Measurements from ENCODE around the gene BAIAP2L1. TPM values are rescaled to one million over a fixed set of nuclear protein-coding genes. Genes with fewer than 3 reads are reported as not detected.

Gene BAIAP2L1
- total RNA-seq, 2 experiments from 2014 or later: 0.33 to 0.61 TPM

GRCh38 chr7:98368716-98369115, 32.2 kb downstream of the BAIAP2L1 start:
- no peak overlapping the region for H3K4me3 ChIP-seq (ENCODE audit: low read length)
- no peak overlapping the region for H3K27ac ChIP-seq (ENCODE audit: low read depth in 1 of 2, low read length in 2 of 2)
- H3K9me3 ChIP-seq (ENCODE audit: control insufficient read depth in 1 of 2, insufficient read depth in 1 of 2, low read length in 2 of 2): no peaks in the 10 kb centered on the region
- POLR2A ChIA-PET: no interaction called here
- no peaks in the 10 kb centered on the region for H3K4me1 ChIP-seq (ENCODE audit: insufficient read depth, low read length)
- CTCF ChIA-PET: no interaction called here
- no peak overlapping the region for H3K27ac Mint-ChIP-seq
- no peaks in the 10 kb centered on the region for H3K36me3 ChIP-seq (ENCODE audit: insufficient read depth, low read length)
- no peak overlapping the region for H3K4me3 Mint-ChIP-seq
- no peaks in the 10 kb centered on the region for H3K27me3 ChIP-seq (ENCODE audit: control insufficient read depth in 1 of 2, insufficient read depth in 2 of 2, low read length in 2 of 2)
- H3K4me1 Mint-ChIP-seq (ENCODE audit: low read depth): no peaks in the 10 kb centered on the region
- TF ChIP-seq CTCF (IDR thresholded peaks at IDR 0.05): no peak
- H3K36me3 Mint-ChIP-seq (ENCODE audit: low read depth): no peaks in the 10 kb centered on the region
- ATAC-seq (ENCODE audit: poor library complexity): no peak
- no peaks in the 10 kb centered on the region for H3K9me3 Mint-ChIP-seq
- DNase-seq: no peak
- H3K27me3 Mint-ChIP-seq: peaks cover 11% of the 10 kb centered on the region
- intact Hi-C loops (cut with DNase I, micrococcal nuclease): no loop called here

GRCh38 chr7:98366562-98366938, 34.3 kb downstream of the BAIAP2L1 start:
- no peak for ATAC-seq (ENCODE audit: poor library complexity)
- Histone ChIP-seq H3K27me3 (ENCODE audit: control insufficient read depth in 1 of 2, insufficient read depth in 2 of 2, low read length in 2 of 2) (no peaks in the 10 kb centered on the region), H3K9me3 (ENCODE audit: control insufficient read depth in 1 of 2, insufficient read depth in 1 of 2, low read length in 2 of 2) (no peaks in the 10 kb centered on the region), H3K36me3 (ENCODE audit: insufficient read depth, low read length) (no peaks in the 10 kb centered on the region), H3K4me3 (ENCODE audit: low read length) (no peak overlapping the region), H3K27ac (ENCODE audit: low read depth in 1 of 2, low read length in 2 of 2) (no peak overlapping the region), H3K4me1 (ENCODE audit: insufficient read depth, low read length) (no peaks in the 10 kb centered on the region)
- peaks cover 11% of the 10 kb centered on the region for H3K27me3 Mint-ChIP-seq
- no peak overlapping the region for H3K4me3 Mint-ChIP-seq
- CTCF ChIA-PET: no interaction called here
- POLR2A ChIA-PET: no interaction called here
- no peak overlapping the region for H3K27ac Mint-ChIP-seq
- no peak for TF ChIP-seq CTCF (IDR thresholded peaks at IDR 0.05)
- no peaks in the 10 kb centered on the region for H3K9me3 Mint-ChIP-seq
- intact Hi-C loops (cut with DNase I, micrococcal nuclease): no loop called here
- DNase-seq: no peak
- no peaks in the 10 kb centered on the region for H3K36me3 Mint-ChIP-seq (ENCODE audit: low read depth)
- H3K4me1 Mint-ChIP-seq (ENCODE audit: low read depth): no peaks in the 10 kb centered on the region

GRCh38 chr7:98365863-98366561, 34.9 kb downstream of the BAIAP2L1 start:
- intact Hi-C loops (cut with DNase I, micrococcal nuclease): no loop called here
- H3K4me1 Mint-ChIP-seq (ENCODE audit: low read depth): no peaks in the 10 kb centered on the region
- no peaks in the 10 kb centered on the region for H3K4me1 ChIP-seq (ENCODE audit: insufficient read depth, low read length)
- POLR2A ChIA-PET: no interaction called here
- DNase-seq (no peak), ATAC-seq (ENCODE audit: poor library complexity) (no peak)
- H3K9me3 ChIP-seq (ENCODE audit: control insufficient read depth in 1 of 2, insufficient read depth in 1 of 2, low read length in 2 of 2): no peaks in the 10 kb centered on the region
- no peak overlapping the region for H3K27ac Mint-ChIP-seq
- H3K4me3 ChIP-seq (ENCODE audit: low read length): no peak overlapping the region
- CTCF ChIA-PET: no interaction called here
- no peak overlapping the region for H3K27ac ChIP-seq (ENCODE audit: low read depth in 1 of 2, low read length in 2 of 2)
- peaks cover 11% of the 10 kb centered on the region for H3K27me3 Mint-ChIP-seq
- no peak overlapping the region for H3K4me3 Mint-ChIP-seq
- H3K27me3 ChIP-seq (ENCODE audit: control insufficient read depth in 1 of 2, insufficient read depth in 2 of 2, low read length in 2 of 2): no peaks in the 10 kb centered on the region
- no peak for TF ChIP-seq CTCF (IDR thresholded peaks at IDR 0.05)
- no peaks in the 10 kb centered on the region for H3K36me3 Mint-ChIP-seq (ENCODE audit: low read depth)
- H3K9me3 Mint-ChIP-seq: no peaks in the 10 kb centered on the region
- no peaks in the 10 kb centered on the region for H3K36me3 ChIP-seq (ENCODE audit: insufficient read depth, low read length)

Measured in CD4-positive, alpha-beta T cell (primary cell).